ENCODE results near the gene C17orf67. TPM values are rescaled to one million over a fixed set of nuclear protein-coding genes. Genes with fewer than 3 reads are reported as not detected.

Gene C17orf67
- total RNA-seq, 1 donor from 2014 or later: 4.2 TPM

DNA sequence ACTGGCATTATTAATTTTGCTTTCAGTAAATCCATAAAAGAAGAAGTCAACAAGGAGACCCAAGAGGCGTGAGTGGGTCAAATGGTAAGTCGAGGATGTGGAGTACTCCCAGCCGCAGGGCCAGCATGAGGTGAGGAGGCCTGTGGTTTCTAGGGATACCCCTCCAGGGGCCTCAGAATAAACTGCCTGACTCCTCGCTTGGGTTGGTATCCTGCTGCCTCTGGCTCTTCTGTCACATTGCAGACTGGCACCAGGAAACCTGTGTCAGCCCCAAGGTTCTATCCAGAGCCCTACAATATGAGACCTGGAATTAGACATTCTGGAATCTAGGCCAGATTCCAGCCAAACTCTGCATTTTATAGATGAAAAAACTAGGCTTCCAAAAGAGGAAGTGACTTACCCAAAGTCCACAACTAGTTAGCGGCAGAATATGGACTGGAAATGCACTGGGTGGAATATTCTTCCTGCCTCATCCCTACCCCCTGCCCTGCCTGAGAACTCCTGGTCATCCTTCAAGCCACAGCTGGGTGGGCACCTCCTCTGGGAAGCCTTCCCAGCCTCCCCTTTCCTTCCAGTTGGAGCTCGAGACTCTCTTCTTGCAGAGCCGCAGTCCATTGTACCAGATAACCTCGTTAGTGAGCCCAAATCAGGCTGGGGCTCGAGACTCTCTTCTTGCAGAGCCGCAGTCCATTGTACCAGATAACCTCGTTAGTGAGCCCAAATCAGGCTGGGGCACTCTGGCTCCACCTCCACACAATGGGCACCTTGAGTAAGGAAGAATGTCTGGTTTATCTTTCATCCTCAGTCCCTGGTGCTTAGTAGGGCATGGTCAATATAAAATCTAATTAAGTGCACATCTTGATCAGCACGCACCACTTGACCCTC is 22.6 kb downstream of the C17orf67 start:
- H3K4me1 Mint-ChIP-seq (ENCODE audit: low read depth): no peaks in the 10 kb centered on the region
- no peak overlapping the region for H3K27ac Mint-ChIP-seq
- no peak for DNase-seq (ENCODE audit: low spot score)
- H3K9me3 Mint-ChIP-seq: no peaks in the 10 kb centered on the region
- intact Hi-C loops (cut with micrococcal nuclease): no loop called here
- peaks cover 5% of the 10 kb centered on the region for H3K27me3 Mint-ChIP-seq (ENCODE audit: low read depth)
- H3K4me3 Mint-ChIP-seq (ENCODE audit: low read depth): no peak overlapping the region
- H3K36me3 Mint-ChIP-seq (ENCODE audit: low read depth): no peaks in the 10 kb centered on the region

DNA sequence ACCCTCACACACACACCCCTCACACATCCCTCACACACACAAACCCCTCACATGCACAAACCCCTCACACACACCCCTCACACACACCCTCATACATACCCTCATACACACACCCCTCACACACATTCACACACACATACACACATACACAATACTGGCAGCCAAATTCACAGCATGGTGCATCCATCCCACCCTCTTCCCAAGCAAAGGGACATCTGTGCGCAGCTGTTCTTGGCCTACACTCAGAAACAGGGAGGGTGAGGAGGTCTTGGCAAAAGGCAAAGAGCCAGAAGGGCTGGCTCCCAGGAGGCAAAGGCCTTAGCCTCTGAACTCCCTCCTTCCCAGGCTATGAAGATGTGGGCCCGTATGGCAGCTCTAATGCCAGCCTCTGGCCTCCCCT is 23.4 kb downstream of the C17orf67 start:
- DNase-seq (ENCODE audit: low spot score): no peak
- peaks cover 5% of the 10 kb centered on the region for H3K27me3 Mint-ChIP-seq (ENCODE audit: low read depth)
- no peaks in the 10 kb centered on the region for H3K9me3 Mint-ChIP-seq
- intact Hi-C loops (cut with micrococcal nuclease): no loop called here
- no peak overlapping the region for H3K4me3 Mint-ChIP-seq (ENCODE audit: low read depth)
- no peaks in the 10 kb centered on the region for H3K36me3 Mint-ChIP-seq (ENCODE audit: low read depth)
- no peak overlapping the region for H3K27ac Mint-ChIP-seq
- H3K4me1 Mint-ChIP-seq (ENCODE audit: low read depth): no peaks in the 10 kb centered on the region

DNA sequence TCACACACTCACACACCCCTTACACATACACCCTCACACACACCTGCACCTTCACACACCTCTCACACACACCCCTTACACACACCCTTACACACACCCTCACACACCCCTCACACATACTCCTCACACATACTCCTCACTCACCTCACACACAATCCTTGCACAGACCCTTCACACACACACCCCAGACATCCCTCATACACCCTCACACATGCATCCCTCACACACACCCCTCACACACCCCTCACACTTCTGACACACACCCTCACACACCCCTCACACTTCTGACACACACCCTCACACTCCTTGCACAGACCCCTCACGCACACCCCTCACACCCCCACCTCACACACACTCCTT is 23.9 kb downstream of the C17orf67 start:
- Mint-ChIP-seq H3K27ac (no peak overlapping the region), H3K4me1 (ENCODE audit: low read depth) (no peaks in the 10 kb centered on the region), H3K9me3 (no peaks in the 10 kb centered on the region), H3K36me3 (ENCODE audit: low read depth) (no peaks in the 10 kb centered on the region), H3K27me3 (ENCODE audit: low read depth) (peaks cover 5% of the 10 kb centered on the region), H3K4me3 (ENCODE audit: low read depth) (no peak overlapping the region)
- DNase-seq (ENCODE audit: low spot score): no peak
- intact Hi-C loops (cut with micrococcal nuclease): no loop called here

DNA sequence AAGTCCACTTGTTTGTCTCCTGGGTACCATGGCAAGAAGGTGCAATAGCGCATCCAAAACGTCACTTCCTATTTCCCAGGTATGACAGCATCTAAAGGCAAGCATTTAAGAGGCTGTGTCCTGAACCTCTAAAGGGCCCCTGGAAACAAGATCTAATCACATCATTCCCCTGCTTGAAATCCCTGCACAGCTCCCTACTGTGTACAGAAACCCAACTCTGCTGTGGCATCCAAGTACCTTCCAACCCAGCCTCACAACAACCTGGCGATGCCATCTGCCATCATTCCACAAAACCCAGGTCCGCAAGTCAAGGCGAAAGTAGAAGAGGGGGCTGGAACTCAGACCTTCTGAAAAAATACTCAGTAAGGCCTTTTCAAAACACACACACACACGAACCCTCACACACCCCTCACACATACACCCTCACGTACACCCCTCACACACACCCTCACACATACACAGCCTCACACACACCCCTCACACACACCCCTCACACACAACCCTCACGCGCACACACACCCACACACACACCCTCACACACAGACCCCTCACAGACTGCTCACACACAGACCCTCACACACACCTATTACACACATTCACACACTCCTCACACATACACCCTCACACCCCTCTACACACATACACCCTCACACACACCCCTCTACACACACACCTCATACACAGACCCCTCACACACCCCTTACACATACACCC is 24.5 kb downstream of the C17orf67 start:
- H3K4me1 Mint-ChIP-seq (ENCODE audit: low read depth): no peaks in the 10 kb centered on the region
- intact Hi-C loops (cut with micrococcal nuclease): no loop called here
- H3K27ac Mint-ChIP-seq: no peak overlapping the region
- DNase-seq (ENCODE audit: low spot score): no peak
- no peaks in the 10 kb centered on the region for H3K9me3 Mint-ChIP-seq
- peaks cover 5% of the 10 kb centered on the region for H3K27me3 Mint-ChIP-seq (ENCODE audit: low read depth)
- no peak overlapping the region for H3K4me3 Mint-ChIP-seq (ENCODE audit: low read depth)
- H3K36me3 Mint-ChIP-seq (ENCODE audit: low read depth): no peaks in the 10 kb centered on the region

DNA sequence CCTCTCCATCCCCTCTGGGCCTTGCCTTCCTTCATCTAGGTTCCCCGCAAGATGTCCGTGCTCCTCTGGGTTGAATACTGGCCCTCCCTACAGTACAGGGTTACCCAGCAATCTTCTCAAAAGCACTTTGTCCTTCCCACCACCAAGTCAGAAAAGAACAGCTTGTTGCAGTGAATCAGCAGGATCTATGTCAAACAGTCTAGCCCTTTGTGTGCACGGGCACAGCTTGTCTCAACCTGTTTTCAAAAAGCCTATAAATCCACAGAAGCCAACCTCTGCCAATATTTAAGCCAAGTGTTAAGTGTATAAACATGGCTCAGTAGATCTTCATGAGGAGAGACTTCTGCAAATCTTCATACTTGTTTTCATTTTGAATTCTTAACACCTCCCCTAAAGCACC is 25.2 kb downstream of the C17orf67 start:
- intact Hi-C loops (cut with micrococcal nuclease): no loop called here
- H3K36me3 Mint-ChIP-seq (ENCODE audit: low read depth): no peaks in the 10 kb centered on the region
- H3K27ac Mint-ChIP-seq: no peak overlapping the region
- no peaks in the 10 kb centered on the region for H3K9me3 Mint-ChIP-seq
- no peak for DNase-seq (ENCODE audit: low spot score)
- H3K4me3 Mint-ChIP-seq (ENCODE audit: low read depth): no peak overlapping the region
- no peaks in the 10 kb centered on the region for H3K4me1 Mint-ChIP-seq (ENCODE audit: low read depth)
- peaks cover 5% of the 10 kb centered on the region for H3K27me3 Mint-ChIP-seq (ENCODE audit: low read depth)

DNA sequence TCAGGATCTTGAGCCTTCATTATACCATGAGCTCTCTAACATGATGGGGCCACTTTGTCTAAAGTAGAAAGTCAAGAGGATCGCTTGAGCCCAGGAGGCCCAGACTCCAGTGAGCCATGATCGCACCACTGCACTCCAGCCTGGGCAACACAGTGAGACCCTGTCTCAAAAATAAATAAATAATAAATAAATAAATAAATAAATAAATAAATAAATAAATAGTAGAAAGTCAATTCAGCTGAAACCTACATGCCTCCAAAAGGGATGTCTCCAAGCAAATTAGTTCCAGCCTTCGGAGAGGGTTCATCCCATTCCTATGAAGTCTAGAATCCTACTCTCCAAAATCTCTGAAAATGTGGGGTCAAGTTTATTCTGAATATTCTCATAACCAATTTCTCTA is 26.0 kb downstream of the C17orf67 start:
- Mint-ChIP-seq H3K4me3 (ENCODE audit: low read depth) (no peak overlapping the region), H3K36me3 (ENCODE audit: low read depth) (no peaks in the 10 kb centered on the region), H3K9me3 (no peaks in the 10 kb centered on the region), H3K27ac (no peak overlapping the region), H3K4me1 (ENCODE audit: low read depth) (no peaks in the 10 kb centered on the region), H3K27me3 (ENCODE audit: low read depth) (peaks cover 3% of the 10 kb centered on the region)
- intact Hi-C loops (cut with micrococcal nuclease): no loop called here
- no peak for DNase-seq (ENCODE audit: low spot score)

DNA sequence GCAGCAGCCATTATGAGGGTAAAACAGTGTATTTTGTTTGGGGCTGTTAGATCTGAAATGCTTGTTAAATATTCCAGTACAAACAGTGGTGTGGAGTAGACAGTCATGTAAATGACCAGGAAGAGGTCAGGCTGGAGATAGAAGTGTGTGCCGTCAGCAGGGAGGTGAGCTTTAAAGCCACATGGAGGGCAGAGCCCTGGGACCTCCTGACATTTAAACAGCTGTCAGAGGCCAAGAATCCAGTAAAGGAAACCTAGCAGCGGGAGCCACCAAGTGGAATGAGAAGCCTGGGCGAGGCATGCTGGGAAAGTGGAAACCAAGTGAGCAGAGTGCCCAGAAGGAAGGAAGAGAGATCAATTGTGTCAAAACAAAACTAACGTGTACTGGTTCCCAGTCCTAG is 26.8 kb downstream of the C17orf67 start:
- DNase-seq (ENCODE audit: low spot score): no peak
- Mint-ChIP-seq H3K4me3 (ENCODE audit: low read depth) (no peak overlapping the region), H3K27ac (no peak overlapping the region), H3K9me3 (no peaks in the 10 kb centered on the region), H3K36me3 (ENCODE audit: low read depth) (no peaks in the 10 kb centered on the region), H3K27me3 (ENCODE audit: low read depth) (no peaks in the 10 kb centered on the region), H3K4me1 (ENCODE audit: low read depth) (no peaks in the 10 kb centered on the region)
- intact Hi-C loops (cut with micrococcal nuclease): no loop called here

DNA sequence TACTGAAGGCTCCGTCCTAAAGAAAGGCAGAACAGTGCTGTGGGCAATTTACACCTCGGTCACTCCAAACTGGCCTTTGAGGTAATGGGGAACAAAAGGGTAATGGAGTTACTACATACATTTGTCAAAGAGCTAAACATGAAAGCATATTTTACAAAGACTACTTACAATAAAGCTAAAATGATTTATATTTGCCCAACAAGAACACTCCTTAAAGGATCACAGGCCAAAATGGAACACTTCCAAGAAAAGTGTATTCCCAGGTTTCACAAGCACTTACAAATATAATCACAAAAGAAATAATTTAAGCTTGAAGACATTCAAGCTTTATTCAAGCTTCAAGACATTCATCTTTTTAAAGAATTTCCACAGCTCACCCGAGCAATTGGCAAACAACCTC is 29.3 kb downstream of the C17orf67 start:
- Mint-ChIP-seq H3K4me3 (ENCODE audit: low read depth) (no peak overlapping the region), H3K27me3 (ENCODE audit: low read depth) (peaks cover 2% of the 10 kb centered on the region), H3K27ac (no peak overlapping the region), H3K36me3 (ENCODE audit: low read depth) (no peaks in the 10 kb centered on the region), H3K4me1 (ENCODE audit: low read depth) (no peaks in the 10 kb centered on the region), H3K9me3 (no peaks in the 10 kb centered on the region)
- intact Hi-C loops (cut with micrococcal nuclease): no loop called here
- DNase-seq (ENCODE audit: low spot score): no peak

DNA sequence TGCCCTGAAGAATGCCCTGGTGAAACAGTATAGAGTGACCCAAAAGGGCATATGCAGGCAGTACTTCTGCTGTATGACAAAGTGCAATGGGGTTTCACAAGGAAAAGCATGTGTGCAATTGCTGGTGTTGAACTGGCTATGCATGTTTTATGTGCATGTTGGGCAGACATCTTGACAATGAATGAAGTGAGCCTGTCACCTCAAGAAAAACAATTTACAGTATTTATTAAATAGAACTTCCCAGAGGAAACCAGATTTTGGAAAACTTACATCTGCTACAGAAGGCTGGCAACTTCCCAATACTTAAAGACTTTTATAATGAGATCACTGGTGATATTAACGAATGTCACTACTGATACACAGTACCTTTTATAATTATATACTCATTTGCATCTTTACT is 30.6 kb downstream of the C17orf67 start:
- DNase-seq (ENCODE audit: low spot score): no peak
- Mint-ChIP-seq H3K4me3 (ENCODE audit: low read depth) (no peak overlapping the region), H3K9me3 (no peaks in the 10 kb centered on the region), H3K27ac (no peak overlapping the region), H3K27me3 (ENCODE audit: low read depth) (peaks cover 2% of the 10 kb centered on the region), H3K36me3 (ENCODE audit: low read depth) (no peaks in the 10 kb centered on the region), H3K4me1 (ENCODE audit: low read depth) (no peaks in the 10 kb centered on the region)
- intact Hi-C loops (cut with micrococcal nuclease): no loop called here

DNA sequence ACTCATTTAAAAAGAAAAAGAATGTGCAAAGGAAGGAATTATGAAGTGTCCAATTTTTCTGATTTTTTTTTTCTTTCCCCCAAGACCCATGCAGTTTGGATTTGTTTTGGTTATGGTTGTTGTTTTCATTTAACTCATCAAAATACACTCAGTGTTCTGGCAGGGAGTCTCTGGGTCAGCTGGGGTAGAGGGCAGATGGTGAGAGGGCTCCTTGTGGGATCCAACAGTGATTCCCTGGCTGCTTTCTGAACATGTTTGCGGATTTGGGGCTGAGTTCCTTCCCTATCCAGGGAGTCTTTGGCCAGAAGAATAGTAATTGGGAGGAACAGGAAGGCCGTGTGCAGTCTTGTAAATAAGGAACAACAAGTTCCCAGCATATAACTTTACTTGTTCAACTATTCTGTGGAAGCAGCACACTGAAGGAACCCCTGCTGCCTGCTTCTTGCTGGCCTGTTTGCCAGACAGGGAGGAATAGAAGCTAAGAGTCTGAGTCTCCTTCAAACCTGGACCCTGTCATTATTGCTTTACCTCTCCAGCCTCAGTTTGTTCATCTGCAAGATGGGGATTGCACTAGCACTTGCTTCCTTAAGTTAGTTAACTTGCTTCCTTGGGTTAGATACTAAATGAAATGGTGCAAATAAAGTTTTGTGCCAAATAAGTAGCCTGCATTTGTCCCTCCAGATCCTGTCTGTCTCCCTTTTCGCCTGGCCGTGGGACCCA is 32.1 kb downstream of the C17orf67 start:
- H3K4me3 Mint-ChIP-seq (ENCODE audit: low read depth): no peak overlapping the region
- H3K27ac Mint-ChIP-seq: no peak overlapping the region
- intact Hi-C loops (cut with micrococcal nuclease): no loop called here
- no peaks in the 10 kb centered on the region for H3K36me3 Mint-ChIP-seq (ENCODE audit: low read depth)
- DNase-seq (ENCODE audit: low spot score): no peak
- no peaks in the 10 kb centered on the region for H3K9me3 Mint-ChIP-seq
- no peaks in the 10 kb centered on the region for H3K4me1 Mint-ChIP-seq (ENCODE audit: low read depth)
- H3K27me3 Mint-ChIP-seq (ENCODE audit: low read depth): peaks cover 2% of the 10 kb centered on the region

DNA sequence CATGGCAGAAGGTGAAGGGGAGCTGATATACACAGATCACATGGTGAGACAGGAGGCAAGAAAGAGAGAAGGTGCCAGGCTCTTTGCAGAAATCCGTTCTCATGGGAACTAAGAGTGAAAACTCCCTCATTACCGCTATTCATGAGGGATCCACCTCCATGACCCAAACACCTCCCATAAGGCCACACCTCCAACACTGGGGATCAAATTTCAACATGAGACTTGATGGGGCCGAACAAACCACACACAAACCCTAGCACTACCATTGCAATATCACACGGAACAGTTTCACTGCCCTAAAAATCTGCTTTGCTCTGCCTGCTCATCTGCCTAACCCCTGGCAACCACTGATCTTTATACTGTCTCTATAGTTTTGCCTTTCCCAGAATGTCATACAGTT is 34.8 kb downstream of the C17orf67 start:
- peaks cover 2% of the 10 kb centered on the region for H3K27me3 Mint-ChIP-seq (ENCODE audit: low read depth)
- intact Hi-C loops (cut with micrococcal nuclease): no loop called here
- no peaks in the 10 kb centered on the region for H3K9me3 Mint-ChIP-seq
- H3K4me1 Mint-ChIP-seq (ENCODE audit: low read depth): no peaks in the 10 kb centered on the region
- no peak for DNase-seq (ENCODE audit: low spot score)
- no peaks in the 10 kb centered on the region for H3K36me3 Mint-ChIP-seq (ENCODE audit: low read depth)
- no peak overlapping the region for H3K27ac Mint-ChIP-seq
- no peak overlapping the region for H3K4me3 Mint-ChIP-seq (ENCODE audit: low read depth)

DNA sequence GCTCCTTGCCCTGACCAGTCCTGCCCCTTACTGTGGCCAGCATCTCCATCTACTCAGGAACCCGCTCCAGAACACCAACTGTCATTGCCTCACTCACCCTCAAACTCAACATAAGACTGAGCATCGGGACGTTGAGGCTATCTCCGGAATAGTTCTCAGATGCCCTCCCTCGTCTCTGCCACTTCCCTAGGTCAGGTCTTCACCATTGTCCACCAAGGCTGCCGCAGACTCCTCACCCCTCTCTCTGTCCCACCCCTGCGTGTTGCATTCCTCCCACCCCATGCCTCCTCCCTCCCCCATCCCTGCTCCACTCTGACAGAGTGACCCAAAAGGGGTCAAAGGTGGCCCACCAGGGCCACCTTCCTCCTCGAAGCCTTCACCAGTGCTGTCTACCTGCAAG is 37.2 kb downstream of the C17orf67 start:
- Mint-ChIP-seq H3K4me3 (ENCODE audit: low read depth) (no peak overlapping the region), H3K27ac (no peak overlapping the region), H3K36me3 (ENCODE audit: low read depth) (peaks cover 6% of the 10 kb centered on the region), H3K9me3 (peaks cover 15% of the 10 kb centered on the region), H3K4me1 (ENCODE audit: low read depth) (no peaks in the 10 kb centered on the region), H3K27me3 (ENCODE audit: low read depth) (peaks cover 2% of the 10 kb centered on the region)
- intact Hi-C loops (cut with micrococcal nuclease): no loop called here
- no peak for DNase-seq (ENCODE audit: low spot score)

All from activated T-helper 2 cell treated with anti-CD3 and anti-CD28 coated beads, Interferon-gamma antibody, Interleukin-2, Interleukin-4, amounts not matched to agents 10 μg/mL and 5 μg/mL and 100 μg/mL, durations not matched to agents 14 hours and 24 hours and 36 hours (primary cell).